GM21529 (cell line): ENCODE results near the gene TRPM4.
"Not testable (repeated sequence)": the region's sequence is repeated elsewhere in the genome, so short reads cannot be mapped to it uniquely, and the experiment has no call there.

Experiments
- ATAC-seq: cut with Tn5 transposase; IDR thresholded peaks from one replicate; pipeline ENCODE4 v1.9.1; 2021; ENCODE audit not compliant: unreplicated experiment

TRPM4 gene

DNA sequence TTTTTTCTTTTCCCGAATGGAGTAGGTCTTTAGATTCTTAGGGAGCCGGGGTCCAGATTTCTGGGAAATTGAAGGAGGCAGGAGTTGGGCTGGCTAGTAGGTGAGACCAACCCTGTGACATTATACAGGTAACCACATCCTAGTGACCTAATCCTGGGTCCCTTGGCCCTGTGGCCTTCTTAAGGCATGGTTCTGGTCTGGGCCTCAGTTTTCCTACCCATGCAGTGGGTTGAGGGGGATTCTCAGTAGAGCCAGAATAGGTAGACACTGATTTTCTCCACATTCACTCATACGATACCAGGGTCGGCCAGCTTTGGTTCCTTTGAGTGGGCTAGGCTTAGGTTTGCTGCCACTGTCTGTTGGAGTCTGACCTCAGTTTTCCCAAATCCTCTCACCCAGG, 31.0 kb upstream of the TRPM4 start:
- no peak for ATAC-seq

DNA sequence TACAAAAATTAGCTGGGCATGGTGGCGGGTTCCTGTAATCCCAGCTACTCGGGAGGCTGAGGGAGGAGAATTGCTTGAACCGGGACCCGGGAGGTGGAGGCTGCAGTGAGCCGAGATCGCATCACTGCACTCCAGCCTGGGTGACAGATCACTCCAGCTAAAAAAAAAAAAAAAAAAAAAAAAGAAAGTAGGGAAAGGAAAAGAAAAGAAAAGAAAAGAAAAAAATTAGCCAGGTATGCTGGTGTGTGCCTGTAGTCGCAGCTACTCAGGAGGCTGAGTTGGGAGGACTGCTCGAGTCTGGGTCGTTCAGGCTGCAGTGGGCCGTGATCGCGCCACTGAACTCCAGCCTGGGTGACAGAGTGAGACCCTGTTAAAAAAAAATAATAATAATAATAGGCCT, 30.4 kb upstream of the TRPM4 start:
- ATAC-seq = not testable (repeated sequence)

DNA sequence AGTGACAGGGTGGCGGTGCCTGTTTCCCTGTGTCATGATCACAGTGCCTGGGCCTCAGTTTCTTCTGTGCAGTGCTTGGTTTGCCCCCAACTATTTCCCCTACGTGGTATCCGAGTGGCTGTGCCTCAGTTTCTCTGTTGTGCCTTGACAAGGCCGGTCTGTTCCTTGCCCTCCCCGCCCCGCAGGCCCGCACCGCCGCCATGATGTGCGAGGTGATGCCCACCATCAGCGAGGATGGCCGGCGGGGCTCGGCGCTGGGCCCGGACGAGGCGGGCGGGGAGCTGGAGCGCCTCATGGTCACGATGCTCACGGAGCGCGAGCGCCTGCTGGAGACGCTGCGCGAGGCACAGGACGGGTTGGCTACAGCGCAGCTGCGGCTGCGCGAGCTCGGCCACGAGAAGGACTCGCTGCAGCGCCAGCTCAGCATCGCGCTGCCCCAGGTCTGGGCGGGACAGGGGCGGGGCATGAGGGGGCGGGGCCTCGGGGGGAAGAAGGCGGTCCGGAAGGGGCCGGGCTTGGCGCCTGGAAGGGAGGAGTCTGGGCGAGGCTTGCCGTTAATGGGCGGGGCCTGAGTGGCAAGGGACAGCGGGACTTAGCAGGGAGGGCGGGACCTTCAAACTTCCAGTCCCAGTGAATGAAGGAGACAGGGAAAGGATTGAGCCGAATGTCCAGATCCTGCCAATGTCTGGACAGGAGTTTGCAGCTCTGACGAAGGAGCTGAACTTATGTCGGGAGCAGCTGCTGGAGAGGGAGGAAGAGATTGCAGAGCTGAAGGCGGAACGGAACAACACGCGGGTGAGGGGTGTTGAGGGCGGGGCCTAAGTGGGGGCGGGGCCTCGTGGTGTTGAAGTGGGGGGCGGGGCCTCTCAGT, 29.7 kb upstream of the TRPM4 start:
- peak; percentile 90 for ATAC-seq

DNA sequence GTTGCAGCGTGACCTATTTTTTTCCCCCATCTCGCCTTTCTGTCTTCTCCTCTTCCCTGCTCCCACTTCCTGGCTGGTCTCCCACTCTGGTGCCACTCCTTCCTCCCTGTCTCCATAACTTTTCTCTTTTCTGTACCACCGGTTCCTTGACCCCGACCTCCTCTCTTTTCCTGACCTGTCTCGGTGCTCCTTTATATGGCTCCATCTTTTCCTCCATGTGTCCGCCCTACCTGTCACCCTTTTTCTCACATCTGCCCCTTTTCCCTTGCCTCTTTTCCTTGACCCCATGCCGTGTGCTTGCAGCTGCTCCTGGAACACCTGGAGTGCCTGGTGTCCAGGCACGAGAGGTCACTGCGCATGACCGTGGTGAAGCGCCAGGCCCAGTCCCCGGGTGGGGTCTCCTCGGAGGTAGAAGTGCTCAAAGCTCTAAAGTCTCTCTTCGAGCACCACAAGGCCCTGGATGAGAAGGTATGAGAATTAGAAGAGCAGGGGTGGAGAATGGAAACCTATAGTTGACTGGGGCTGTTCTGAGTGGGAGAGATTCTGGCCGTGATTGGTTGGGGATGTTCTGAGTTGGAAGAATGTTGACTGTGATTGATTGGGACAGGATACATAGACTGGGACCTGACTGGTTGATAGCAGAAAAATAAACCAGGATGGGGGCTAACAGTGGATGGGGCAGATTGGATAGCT, 28.9 kb upstream of the TRPM4 start:
- no peak for ATAC-seq

DNA sequence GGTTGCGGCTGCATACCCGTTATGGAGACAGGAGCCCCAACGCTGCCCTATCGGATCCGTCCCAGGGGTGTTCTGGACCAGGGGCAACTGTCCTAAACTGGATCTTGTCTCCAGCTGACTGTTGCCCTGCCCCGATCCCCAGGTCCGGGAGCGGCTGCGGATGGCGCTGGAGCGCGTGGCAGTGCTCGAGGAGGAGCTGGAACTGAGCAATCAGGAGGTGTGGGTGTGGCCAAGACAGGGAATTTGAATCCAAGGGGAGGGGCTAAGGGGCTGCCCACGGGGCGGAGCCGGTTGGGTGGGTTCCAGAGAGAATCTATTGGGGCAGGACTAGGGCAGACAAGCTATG, 28.4 kb upstream of the TRPM4 start:
- ATAC-seq = no peak

DNA sequence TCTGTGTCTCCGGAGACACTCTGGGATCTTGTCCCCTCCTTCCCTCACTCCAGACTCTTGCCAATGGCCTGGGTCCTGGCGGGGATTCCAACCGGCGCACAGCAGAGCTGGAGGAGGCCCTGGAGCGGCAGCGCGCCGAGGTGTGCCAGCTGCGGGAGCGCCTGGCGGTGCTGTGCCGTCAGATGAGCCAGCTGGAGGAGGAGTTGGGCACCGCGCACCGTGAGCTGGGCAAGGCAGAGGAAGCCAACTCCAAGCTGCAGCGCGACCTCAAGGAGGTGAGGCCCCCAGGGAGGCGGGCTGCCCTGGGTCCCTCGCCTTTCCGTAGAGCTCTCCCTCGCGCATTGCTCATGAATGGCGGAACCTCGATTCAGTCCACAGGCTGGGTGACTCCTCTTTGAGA, 27.3 kb upstream of the TRPM4 start:
- no peak for ATAC-seq

DNA sequence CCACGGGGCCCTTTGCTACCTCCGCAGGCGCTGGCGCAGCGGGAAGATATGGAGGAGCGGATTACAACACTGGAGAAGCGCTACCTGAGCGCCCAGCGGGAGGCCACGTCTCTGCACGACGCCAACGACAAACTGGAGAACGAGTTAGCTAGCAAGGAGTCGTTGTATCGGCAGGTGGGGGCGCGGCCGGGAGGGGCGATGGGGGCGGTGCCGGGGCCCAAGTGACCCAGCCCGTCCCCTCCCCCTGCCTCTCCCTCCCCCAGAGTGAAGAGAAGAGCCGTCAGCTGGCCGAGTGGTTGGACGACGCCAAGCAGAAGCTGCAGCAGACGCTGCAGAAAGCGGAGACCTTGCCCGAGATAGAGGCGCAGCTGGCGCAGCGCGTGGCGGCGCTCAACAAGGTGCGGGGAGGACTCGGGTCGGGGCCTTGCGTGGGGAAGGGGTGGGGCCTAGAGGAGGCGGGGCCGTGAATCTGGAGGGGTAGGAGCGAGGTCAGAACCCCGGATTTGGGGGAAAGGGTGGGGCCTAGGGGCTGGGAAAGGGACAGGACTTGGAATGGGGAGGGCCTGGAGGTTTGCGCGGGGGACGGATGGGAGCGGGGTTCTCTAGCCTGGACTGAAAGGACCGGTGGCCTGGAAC, 24.5 kb upstream of the TRPM4 start:
- ATAC-seq = no peak

DNA sequence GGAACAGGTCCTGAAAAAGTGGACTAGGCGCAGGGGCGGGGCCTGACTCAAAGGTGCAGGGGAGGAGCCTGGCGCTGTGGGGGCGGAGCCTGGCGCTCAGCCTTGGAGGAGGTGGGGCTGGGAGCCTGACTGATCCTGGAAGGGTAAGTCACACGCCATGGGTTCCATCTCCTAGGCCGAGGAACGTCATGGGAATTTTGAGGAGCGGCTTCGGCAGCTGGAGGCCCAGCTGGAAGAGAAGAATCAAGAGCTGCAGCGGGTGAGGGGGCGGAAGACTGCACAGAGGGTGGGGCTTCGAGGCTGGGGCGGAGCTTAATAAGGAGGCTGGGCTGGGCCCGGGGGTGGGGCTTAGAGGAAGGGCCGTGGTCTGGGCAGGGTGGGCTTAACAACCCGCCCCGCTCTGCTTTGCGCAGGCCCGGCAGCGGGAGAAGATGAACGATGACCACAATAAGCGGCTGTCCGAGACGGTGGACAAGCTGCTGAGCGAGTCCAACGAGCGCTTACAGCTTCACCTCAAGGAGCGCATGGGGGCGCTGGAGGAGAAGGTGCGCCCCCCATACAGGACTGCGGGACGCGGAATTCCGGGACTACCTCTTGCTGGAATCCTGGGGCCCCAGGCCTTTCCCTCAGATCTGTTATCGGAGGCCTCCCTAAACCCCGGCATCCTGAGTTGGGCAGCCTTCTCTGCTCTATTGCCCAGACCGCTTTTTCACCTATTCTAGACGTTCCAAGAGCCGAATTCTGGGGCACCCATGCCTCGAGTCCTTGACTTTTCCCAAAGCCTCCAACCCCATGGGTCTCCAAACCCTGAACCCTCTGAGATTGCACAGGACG, 23.8 kb upstream of the TRPM4 start:
- ATAC-seq = no peak

DNA sequence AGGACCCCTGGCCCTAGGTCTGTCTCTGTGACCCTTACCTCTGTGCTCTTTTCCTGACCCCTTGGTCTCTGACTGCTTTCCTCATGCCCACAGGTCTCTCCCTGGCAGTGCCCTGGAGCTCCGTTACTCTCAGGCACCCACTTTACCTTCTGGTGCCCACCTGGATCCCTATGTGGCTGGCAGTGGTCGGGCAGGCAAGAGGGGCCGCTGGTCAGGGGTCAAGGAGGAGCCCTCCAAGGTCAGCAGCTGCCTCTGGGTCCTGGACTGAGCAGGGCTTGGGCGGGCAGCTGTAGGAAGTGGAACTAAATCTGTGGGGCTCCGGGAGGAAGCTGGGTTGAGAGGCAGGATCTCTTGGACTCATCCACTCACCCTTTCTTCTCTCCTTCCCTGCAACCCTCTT, 21.9 kb upstream of the TRPM4 start:
- no peak for ATAC-seq

DNA sequence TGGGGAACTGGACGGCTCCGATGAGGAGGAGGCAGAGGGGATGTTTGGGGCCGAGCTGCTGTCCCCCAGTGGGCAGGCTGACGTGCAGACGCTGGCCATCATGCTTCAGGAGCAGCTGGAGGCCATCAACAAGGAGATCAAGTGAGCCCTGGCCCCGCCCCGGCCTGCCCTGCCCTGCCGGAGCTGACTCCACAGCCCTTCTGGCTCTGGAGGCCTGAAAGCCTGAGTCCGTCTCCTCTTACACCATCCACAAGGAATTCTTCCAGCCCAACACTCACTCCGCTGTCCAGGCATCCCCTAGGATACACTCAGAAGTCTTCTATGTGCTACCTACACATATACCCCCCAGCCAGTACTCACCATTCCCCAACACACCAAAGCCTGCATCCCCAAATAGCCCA, 20.8 kb upstream of the TRPM4 start:
- ATAC-seq = no peak

DNA sequence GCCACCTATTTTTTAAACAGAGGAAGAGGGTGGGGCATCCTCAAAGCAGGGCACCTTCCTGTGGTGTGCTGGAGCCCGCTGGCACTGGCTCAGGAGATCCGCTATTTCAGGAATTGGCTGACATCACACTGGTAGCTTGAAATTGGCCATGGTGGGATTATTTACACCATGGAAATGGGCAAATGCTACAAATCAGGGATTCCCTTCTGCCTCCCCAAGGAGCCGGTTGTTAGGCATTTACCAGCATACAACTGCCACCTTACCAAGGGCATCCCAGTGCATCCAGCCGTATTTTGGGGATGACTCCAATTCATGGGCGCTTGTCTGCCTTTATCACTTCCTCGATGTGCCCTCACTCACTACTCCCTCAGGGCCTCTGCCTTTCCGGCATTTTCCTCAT, 16.6 kb upstream of the TRPM4 start:
- no peak for ATAC-seq

DNA sequence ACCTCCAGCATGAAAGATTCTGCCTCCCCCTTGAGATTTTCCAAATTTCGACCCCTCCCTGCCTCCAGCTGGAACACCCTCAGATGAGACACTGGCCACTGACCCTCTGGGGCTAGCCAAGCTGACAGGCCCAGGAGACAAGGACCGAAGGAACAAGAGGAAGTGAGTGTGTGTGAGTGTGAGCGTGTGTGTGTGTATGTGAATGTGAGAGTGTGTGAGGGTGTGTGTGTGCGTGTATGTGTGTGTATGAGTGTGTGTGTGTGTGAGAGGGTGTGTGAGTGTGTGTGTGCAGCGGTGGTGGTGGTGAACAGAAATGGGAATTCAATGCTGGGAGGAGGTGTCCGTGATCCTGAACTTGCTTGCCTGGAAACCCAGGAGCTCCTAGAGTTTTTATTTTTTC, 16.2 kb upstream of the TRPM4 start:
- ATAC-seq = no peak

DNA sequence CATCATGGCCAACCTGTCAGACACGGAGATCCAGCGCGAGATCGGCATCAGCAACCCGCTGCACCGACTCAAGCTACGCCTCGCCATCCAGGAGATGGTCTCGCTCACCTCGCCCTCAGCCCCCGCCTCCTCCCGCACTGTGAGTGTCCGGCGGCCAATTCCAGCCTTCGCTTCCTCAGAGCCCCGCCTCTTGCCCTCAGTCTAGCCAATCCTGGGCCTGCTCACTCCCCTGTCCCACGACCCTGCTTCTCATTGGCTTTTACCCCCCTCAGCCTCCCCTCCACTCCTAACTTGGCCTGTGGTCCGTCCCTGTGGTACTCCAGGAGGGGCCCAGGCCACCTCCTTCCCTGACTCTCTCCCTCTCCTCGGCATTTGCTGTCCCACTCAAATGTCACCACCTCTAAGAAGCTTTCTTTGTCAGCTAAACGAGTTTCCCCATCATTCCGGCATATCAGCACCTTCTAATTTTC, 14.7 kb upstream of the TRPM4 start:
- ATAC-seq = peak; percentile 70

DNA sequence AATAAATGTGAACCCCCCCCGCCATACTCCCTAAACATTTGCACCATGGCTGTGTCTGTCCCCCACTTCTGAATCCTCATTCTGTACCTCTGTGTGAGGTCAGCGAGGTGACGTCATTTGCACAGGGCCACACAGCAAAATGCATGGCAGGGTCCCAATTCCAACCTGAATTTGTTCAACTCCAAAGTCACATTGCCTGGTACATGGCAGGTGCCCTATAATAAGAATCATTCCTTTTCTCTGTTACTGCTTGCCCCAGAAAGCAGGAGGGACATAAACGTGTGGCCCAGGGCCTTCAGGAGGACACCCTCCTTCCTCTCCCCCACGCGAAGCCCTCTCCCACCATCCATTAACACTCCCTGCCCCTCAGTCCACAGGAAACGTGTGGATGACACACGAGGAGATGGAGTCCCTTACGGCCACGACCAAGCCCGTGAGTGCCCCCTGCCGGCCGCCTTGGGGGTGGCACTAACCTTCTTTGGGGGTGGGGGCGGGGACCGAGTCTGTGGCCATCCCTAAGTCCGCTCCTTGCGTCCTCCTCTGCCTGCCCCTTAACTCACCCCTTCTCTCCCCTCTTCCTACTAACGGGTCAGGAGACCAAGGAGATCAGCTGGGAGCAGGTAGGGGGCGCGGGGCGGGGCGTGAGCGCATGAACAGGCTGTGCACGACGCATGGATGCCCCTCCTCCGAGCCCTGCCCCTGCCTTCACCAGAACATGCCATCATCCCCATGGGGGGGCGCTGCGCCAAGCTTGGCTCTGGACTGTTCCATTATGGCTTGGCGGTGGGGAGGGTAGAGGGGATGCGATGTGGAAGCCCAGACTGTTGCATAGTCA, 11.8 kb upstream of the TRPM4 start:
- ATAC-seq = no peak

DNA sequence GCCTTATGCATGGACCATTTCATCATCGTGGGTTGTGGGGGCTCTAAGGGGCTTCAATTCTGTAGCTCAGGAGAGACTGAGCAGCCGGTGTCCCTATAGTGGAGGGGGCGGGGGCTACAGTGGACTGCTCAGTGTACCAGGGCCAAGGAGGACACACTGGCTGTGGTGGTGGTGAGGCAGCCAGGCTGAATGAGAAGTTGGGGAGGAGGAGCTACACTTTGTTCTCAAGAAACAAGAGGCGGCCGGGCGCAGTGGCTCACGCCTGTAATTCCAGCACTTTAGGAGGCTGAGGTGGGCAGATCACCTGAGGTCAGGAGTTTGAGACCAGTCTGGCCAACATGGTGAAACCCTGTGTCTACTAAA, 11.2 kb upstream of the TRPM4 start:
- not testable (repeated sequence) for ATAC-seq

DNA sequence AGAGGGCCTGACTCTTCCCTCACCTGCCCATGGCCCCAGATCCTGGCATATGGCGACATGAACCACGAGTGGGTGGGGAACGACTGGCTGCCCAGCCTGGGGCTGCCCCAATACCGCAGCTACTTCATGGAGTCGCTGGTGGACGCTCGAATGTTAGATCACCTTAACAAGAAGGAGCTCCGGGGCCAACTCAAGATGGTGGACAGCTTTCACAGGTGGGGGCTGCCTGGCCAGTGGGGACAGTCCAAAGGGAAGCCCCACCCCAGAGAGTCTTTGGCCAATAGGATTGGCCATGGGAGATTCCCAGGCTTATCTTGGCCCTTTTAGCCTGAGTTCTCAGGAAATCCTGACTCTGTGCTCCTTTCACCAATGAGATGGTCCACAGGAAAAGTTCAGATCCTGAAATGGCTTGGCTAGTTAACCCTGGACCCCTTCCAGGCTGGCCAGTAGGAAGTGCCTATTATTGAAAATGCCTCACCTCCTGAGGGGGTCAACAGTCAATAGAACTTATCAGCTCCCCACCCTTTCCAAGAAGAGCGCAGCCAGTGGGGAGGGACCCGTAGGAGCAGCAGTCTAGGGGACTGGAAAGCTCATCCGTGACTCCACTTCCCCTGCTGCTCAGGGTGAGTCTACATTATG, 9.4 kb upstream of the TRPM4 start:
- no peak for ATAC-seq

DNA sequence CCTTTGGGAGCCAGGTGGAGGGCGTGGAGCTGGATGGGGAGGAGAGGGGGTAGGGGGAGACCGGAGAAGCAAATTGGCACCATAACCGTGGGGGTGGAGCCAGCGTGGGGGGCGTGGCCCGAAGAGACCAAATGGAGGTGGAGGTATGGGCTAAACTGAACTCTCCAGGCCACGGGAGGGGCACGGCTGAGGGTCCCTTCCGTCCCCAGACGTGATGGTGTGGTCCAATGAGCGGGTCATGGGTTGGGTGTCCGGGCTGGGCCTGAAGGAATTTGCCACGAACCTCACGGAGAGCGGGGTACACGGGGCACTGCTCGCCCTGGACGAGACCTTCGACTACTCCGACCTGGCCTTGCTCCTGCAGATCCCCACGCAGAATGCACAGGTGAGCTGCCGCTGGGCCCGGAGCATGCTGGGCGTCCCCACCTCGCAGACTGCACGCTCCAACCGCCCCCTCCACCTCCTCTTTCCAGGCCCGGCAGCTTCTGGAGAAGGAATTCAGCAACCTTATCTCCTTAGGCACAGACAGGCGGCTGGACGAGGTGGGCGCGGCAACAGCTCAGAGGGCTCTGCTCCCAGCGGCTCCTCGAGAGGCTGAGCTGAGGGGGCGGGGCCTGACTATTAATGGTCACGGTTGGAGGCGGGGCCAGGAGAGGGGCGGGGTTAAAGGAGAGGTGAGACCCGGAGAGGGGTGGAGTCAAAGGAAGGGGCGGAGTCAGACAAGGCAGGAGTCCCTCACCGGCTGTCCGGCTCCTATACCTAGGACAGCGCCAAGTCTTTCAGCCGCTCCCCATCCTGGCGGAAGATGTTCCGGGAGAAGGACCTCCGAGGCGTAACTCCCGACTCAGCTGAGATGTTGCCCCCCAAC, 8.6 kb upstream of the TRPM4 start:
- ATAC-seq = no peak

DNA sequence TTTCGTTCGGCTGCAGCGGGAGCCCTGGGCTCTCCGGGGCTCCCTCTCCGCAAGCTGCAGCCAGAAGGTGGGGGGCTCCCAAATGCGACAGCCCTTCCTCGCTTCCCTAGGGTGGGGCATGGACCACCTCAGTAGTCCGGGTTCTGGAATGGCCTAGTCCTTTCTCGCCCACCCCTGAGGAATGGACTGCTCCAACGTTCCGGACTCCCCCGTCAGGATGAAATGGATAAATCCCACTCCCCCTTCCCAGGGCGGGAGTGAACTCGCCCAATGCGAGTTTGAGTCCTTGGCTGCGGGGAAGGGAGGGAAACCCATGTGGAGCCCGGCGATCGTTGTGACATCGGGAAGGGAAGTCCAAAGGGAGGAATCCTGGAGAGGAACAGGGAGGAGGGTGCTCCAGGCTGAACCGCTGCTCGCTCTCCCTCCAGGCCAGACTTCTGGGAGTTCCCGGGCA, 7.9 kb upstream of the TRPM4 start:
- no peak for ATAC-seq
